Fibroblast of skin of right biceps (primary cell): ENCODE results near the gene FAM72A.
"Not testable (repeated sequence)": the region's sequence is repeated elsewhere in the genome, so short reads cannot be mapped to it uniquely, and the experiment has no call there.

Experiments used
- DNase-seq: peaks from one replicate; pipeline ENCODE4 v3.0.0-alpha.2; 2013

Gene FAM72A

GRCh38 chr1:206202789-206203363 lies at the start of gene FAM72A:
Gene FAM72A, minus strand, starts transcription at chr1:206202839. Its CDS starts 814 bp downstream, at chr1:206202025.
- DNase-seq = peak; percentile 100

GRCh38 chr1:206250953-206251681 lies 48.5 kb upstream of the FAM72A start:
- not testable (repeated sequence) for DNase-seq

GRCh38 chr1:206246129-206246886 lies 43.7 kb upstream of the FAM72A start:
- DNase-seq = not testable (repeated sequence)

- not testable (repeated sequence) for DNase-seq
Measured at GRCh38 chr1:206245479-206245878, 42.8 kb upstream of the FAM72A start.

- peak; percentile 16 for DNase-seq
Measured at GRCh38 chr1:206243335-206243734, 40.7 kb upstream of the FAM72A start.

GRCh38 chr1:206240288-206240687 lies 37.6 kb upstream of the FAM72A start:
- peak; percentile 67 for DNase-seq

GRCh38 chr1:206235190-206235589 lies 32.6 kb upstream of the FAM72A start:
- DNase-seq = not testable (repeated sequence)

GRCh38 chr1:206234189-206234916 lies 31.7 kb upstream of the FAM72A start:
- not testable (repeated sequence) for DNase-seq

- not testable (repeated sequence) for DNase-seq
Measured at GRCh38 chr1:206232970-206233645, 30.5 kb upstream of the FAM72A start.

- DNase-seq = not testable (repeated sequence)
Measured at GRCh38 chr1:206231989-206232388, 29.4 kb upstream of the FAM72A start.

GRCh38 chr1:206229286-206229685 lies 26.6 kb upstream of the FAM72A start:
- DNase-seq = not testable (repeated sequence)

GRCh38 chr1:206226886-206227285 lies 24.2 kb upstream of the FAM72A start:
- DNase-seq = not testable (repeated sequence)

- not testable (repeated sequence) for DNase-seq
Measured at GRCh38 chr1:206225386-206225785, 22.7 kb upstream of the FAM72A start.

- DNase-seq = not testable (repeated sequence)
Measured at GRCh38 chr1:206224190-206224776, 21.6 kb upstream of the FAM72A start.

- not testable (repeated sequence) for DNase-seq
Measured at GRCh38 chr1:206221585-206221984, 18.9 kb upstream of the FAM72A start.

- not testable (repeated sequence) for DNase-seq
Measured at GRCh38 chr1:206220332-206221000, 17.8 kb upstream of the FAM72A start.

- DNase-seq = not testable (repeated sequence)
Measured at GRCh38 chr1:206219514-206220331, 17.1 kb upstream of the FAM72A start.

- DNase-seq = not testable (repeated sequence)
Measured at GRCh38 chr1:206218765-206219164, 16.1 kb upstream of the FAM72A start.

- not testable (repeated sequence) for DNase-seq
Measured at GRCh38 chr1:206218285-206218684, 15.6 kb upstream of the FAM72A start.
